ENCODE measurements around the gene POMC. TPM values are rescaled to one million over a fixed set of nuclear protein-coding genes. Genes with fewer than 3 reads are reported as not detected.

POMC gene
- total and polyA plus RNA-seq, 2 of the 8 experiments (the other 6 are each of a cell fraction or from before 2014, with no cell fraction given), result 1.7 to 4.7 TPM

DNA sequence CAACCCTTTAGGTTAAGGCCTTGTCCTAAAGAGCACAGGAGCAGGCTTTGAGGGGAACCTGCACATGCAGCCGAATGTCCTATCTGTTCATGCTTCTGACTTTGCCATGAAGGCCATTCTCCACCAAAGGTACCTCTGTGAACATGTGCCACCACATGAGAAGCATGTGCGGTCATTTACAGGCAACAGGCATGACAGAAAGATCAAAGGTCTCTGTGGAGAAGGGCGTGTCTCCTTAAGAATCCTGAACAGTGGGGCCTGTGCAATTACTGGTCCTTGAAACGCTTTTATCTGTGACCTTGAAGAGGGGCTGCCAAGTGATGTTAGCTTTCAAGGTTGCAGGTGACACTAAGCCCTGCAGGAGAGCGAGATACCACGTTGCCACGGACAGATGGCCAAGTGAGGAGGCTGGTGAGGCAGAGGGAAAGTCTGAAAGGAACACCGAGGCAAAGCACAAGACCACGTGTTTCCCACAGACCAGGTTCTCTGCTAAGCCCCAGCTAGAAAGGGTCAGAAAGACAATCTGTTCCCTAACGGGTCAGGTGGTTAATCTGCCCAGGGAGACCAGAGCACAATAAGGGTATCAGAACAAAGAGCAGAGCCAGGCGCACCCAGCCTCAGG lies 19.5 kb upstream of the POMC start:
- Histone ChIP-seq H3K27me3 (replicated peaks in 1 of 4; ENCODE audit: control insufficient read depth in 3 of 4, extremely low read depth in 1 of 4, insufficient read depth in 3 of 4, low read length in 3 of 4) (no peaks in the 10 kb centered on the region), H2BK120ac (replicated peaks; ENCODE audit: low read depth, low read length) (no peak overlapping the region), H3K4me2 (ENCODE audit: insufficient read depth in 1 of 2, low read depth in 2 of 2, low read length in 2 of 2) (no peak overlapping the region), H3K23me2 (ENCODE audit: low read depth, low read length) (no peaks in the 10 kb centered on the region; the same call in 1 of the 2 replicates), H4K91ac (replicated peaks; ENCODE audit: insufficient read length, low read length) (no peak overlapping the region), H3K79me2 (ENCODE audit: control insufficient read depth in 1 of 2, insufficient read depth in 2 of 2, low read length in 2 of 2) (no peaks in the 10 kb centered on the region), H3K4ac (replicated peaks; ENCODE audit: insufficient read length, low read depth, low read length) (no peak overlapping the region), H2AK5ac (ENCODE audit: low read depth, low read length) (no peak overlapping the region), H4K8ac (ENCODE audit: extremely low read depth, insufficient read depth, low read length) (no peak overlapping the region), H3K27ac (ENCODE audit: low read depth, low read length) (no peak overlapping the region), H4K5ac (ENCODE audit: insufficient read length, low read depth, low read length) (no peak overlapping the region), H3K4me1 (replicated peaks in 1 of 4; ENCODE audit: control insufficient read depth in 3 of 4, insufficient read depth in 4 of 4, low read length in 3 of 4) (no peaks in the 10 kb centered on the region), H3K79me1 (ENCODE audit: low read depth, low read length) (no peaks in the 10 kb centered on the region), H3K36me3 (ENCODE audit: control insufficient read depth in 2 of 4, insufficient read depth in 4 of 4, low read length in 3 of 4) (no peaks in the 10 kb centered on the region), H3K23ac (ENCODE audit: insufficient read length) (no peak overlapping the region), H3K9me3 (ENCODE audit: insufficient read depth in 2 of 2, low read depth in 1 of 2, low read length in 1 of 2) (no peaks in the 10 kb centered on the region), H3K56ac (replicated peaks; ENCODE audit: insufficient read length, low read depth, low read length) (no peak overlapping the region), H3K4me3 (ENCODE audit: extremely low read depth in 1 of 4, insufficient read depth in 2 of 4, low read depth in 3 of 4, low read length in 4 of 4) (no peak overlapping the region), H2AFZ (ENCODE audit: low read length) (no peak overlapping the region; the same call in 1 of the 2 replicates), H3K18ac (ENCODE audit: extremely low read depth, low read length) (no peak overlapping the region), H3K9ac (replicated peaks in 1 of 4; ENCODE audit: extremely low read depth in 1 of 4, low read depth in 3 of 4, low read length in 3 of 4) (no peak overlapping the region), H2BK5ac (ENCODE audit: low read depth, low read length) (no peak overlapping the region), H2BK20ac (ENCODE audit: low read length) (no peak overlapping the region), H4K20me1 (replicated peaks in 1 of 2; ENCODE audit: control insufficient read depth in 1 of 2, insufficient read depth in 2 of 2, low read length in 2 of 2) (no peaks in the 10 kb centered on the region), H3K14ac (ENCODE audit: insufficient read length) (no peak overlapping the region), H2BK15ac (ENCODE audit: low read length) (no peak overlapping the region), H2BK12ac (ENCODE audit: low read depth, low read length) (no peak overlapping the region)
- no peak for DNase-seq (ENCODE audit: low read depth in 1 of 2, low spot score in 2 of 2)
- 83% methylated on average over 11 of the region's 11 CpGs; no CpG with 5 or more reads in 1 of the 2 experiments for WGBS, 2 experiments (ENCODE audit: extremely low coverage in 1 of 2, insufficient coverage in 1 of 2, insufficient read length in 1 of 2, insufficient replicate concordance in 2 of 2, low coverage in 1 of 2, low lambda C conversion rate in 2 of 2, missing lambda C conversion rate in 1 of 2)
- POLR2A ChIA-PET (ENCODE audit: partially characterized antibody), result no interaction called here
- FAIRE-seq, result no peak
- CTCF ChIA-PET (ENCODE audit: partially characterized antibody), result interaction anchor here (0.9 to 2.1 kb wide), 3 partner anchors 9 to 35 kb away, joined by 3 to 8 read pairs (median 6); no protein-coding TSS in a partner anchor
- no peak for TF ChIP-seq POLR2A (IDR thresholded peaks at IDR 0.05; ENCODE audit: control extremely low read depth in 1 of 2, low read depth in 2 of 2, low read length in 2 of 2)
